Colonic mucosa (tissue), 4 donors: ENCODE measurements around the gene TAF3. TPM values are rescaled to one million over a fixed set of nuclear protein-coding genes. Genes with fewer than 3 reads are reported as not detected.

Experiments used
- DNase-seq: peaks from one replicate; pipeline ENCODE4 v3.0.0-alpha.2; 2020
- H3K27ac ChIP-seq: fragments of 200-600 bp; one replicate; pipeline ENCODE4 v1.8.0; 2021
- H3K27me3 ChIP-seq: fragments of 200-600 bp; one replicate; pipeline ENCODE4 v1.8.0; 2021
- H3K36me3 ChIP-seq: fragments of 200-600 bp; one replicate; pipeline ENCODE4 v1.8.0; 2021
- H3K4me1 ChIP-seq: fragments of 200-600 bp; one replicate; pipeline ENCODE4 v1.8.0; 2021; ENCODE audit warnings: mild to moderate bottlenecking
- H3K4me3 ChIP-seq: fragments of 200-600 bp; one replicate; pipeline ENCODE4 v1.8.0; 2021
- H3K9ac ChIP-seq, 2 donors: one replicate each; pipeline ENCODE4 v1.7.0; 2013; ENCODE audit warnings: control low read depth in 2 of 2, low read depth in 2 of 2, low read length in 2 of 2
- H3K9me3 ChIP-seq: fragments of 200-600 bp; one replicate; pipeline ENCODE4 v1.8.0; 2021
- intact Hi-C: fragments of 100-400 bp; cut with DNase I; formaldehyde crosslinking; loops from one replicate; pipeline ENCODE4 v1.14.1; 2022
- total RNA-seq, 2 donors: library from RNA; stranded (reverse); fragmentation: NEBNext Ultra II Directional in 1 of 2; extraction: Animal tissue kit (Norgen Biotek cat#: 25700) in 1 of 2; gene quantifications; one replicate each; pipeline ENCODE4 v1.2.1, GENCODE V29; 2021
- TF ChIP-seq, protein P1 (sequence below): fragments of 200-600 bp; IDR thresholded peaks from one replicate; pipeline ENCODE4 v1.8.0; 2022; ENCODE audit warnings: antibody characterized with exemption, mild to moderate bottlenecking
- donor health status: healthy.
- donor health status: DM: no; HTN: no; CAD: no.
- donor health status: DM: no; HTN: no; CAD: no.

The TAF3 gene
- total RNA-seq, 2 donors from 2014 or later: 4.4 to 6.3 TPM

DNA sequence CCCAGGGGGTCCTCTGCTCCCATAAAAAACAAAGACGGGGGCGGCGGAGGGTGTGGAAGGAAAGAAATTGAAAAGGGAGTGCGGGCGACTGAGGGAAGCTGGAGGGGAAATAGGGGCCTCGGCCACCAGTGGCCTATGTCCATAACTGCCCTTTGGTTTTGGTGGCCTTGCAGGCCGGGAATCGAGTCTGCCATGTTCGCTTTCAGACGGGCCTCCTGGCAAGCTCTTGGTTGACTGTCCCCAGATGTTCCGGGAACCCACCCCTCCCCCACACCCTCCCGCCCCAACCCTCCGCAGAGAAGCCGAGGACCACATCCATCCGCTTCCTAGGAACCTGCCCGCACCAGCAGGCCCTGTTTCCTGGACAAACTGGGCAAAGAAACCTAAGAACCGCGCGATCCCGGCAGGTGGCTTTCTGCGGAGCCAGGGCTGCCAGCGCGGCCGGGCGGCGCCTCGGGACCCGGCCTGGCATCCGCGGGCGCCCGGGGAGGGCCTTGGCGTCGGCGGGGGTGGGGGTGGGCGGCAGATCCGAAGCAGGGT lies 216.2 kb downstream of the TAF3 start:
- Histone ChIP-seq H3K9me3 (no peaks in the 10 kb centered on the region), H3K4me3 (no peak overlapping the region), H3K4me1 (no peaks in the 10 kb centered on the region), H3K36me3 (no peaks in the 10 kb centered on the region), H3K27ac (no peak overlapping the region), H3K27me3 (peaks cover 65% of the 10 kb centered on the region), H3K9ac (no peak overlapping the region)
- intact Hi-C loops: no loop called here
- DNase-seq: no peak
- TF ChIP-seq, protein P1, sequence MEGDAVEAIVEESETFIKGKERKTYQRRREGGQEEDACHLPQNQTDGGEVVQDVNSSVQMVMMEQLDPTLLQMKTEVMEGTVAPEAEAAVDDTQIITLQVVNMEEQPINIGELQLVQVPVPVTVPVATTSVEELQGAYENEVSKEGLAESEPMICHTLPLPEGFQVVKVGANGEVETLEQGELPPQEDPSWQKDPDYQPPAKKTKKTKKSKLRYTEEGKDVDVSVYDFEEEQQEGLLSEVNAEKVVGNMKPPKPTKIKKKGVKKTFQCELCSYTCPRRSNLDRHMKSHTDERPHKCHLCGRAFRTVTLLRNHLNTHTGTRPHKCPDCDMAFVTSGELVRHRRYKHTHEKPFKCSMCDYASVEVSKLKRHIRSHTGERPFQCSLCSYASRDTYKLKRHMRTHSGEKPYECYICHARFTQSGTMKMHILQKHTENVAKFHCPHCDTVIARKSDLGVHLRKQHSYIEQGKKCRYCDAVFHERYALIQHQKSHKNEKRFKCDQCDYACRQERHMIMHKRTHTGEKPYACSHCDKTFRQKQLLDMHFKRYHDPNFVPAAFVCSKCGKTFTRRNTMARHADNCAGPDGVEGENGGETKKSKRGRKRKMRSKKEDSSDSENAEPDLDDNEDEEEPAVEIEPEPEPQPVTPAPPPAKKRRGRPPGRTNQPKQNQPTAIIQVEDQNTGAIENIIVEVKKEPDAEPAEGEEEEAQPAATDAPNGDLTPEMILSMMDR: no peak

DNA sequence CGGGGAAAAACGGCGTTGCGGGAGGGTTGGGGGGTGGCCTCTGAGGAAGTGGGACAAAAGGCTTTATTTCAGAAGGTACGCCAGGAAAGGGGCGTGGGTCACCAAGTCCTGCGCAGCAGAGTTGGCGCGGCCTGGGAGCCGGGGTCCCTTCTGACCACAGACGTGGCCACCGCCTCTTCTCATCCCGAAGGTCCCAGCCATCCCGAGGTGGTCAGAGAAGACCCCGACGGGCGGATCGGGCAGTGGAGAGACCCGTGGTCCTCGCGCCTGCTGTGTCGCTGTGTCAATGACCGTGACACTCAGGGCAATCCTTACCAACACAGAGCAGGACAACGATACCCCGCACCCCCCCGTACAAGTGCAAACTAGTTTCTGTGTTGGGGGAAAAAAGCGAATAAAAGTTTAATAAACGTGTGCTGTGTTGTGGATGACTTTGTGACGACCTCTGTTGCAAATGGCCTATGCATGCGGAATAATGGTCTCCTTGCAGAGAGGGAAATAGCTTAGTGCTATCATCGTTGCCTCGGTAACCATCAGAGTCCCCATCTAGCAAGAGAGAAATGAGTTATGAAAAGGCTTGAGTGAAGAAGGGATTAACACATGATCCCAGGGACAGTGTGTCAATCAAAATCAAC lies 216.8 kb downstream of the TAF3 start:
- Histone ChIP-seq H3K4me3 (no peak overlapping the region), H3K9ac (no peak overlapping the region), H3K4me1 (no peaks in the 10 kb centered on the region), H3K27ac (no peak overlapping the region), H3K36me3 (no peaks in the 10 kb centered on the region), H3K9me3 (no peaks in the 10 kb centered on the region), H3K27me3 (peaks cover 69% of the 10 kb centered on the region)
- intact Hi-C loops: no loop called here
- DNase-seq: no peak
- TF ChIP-seq, protein P1: no peak

DNA sequence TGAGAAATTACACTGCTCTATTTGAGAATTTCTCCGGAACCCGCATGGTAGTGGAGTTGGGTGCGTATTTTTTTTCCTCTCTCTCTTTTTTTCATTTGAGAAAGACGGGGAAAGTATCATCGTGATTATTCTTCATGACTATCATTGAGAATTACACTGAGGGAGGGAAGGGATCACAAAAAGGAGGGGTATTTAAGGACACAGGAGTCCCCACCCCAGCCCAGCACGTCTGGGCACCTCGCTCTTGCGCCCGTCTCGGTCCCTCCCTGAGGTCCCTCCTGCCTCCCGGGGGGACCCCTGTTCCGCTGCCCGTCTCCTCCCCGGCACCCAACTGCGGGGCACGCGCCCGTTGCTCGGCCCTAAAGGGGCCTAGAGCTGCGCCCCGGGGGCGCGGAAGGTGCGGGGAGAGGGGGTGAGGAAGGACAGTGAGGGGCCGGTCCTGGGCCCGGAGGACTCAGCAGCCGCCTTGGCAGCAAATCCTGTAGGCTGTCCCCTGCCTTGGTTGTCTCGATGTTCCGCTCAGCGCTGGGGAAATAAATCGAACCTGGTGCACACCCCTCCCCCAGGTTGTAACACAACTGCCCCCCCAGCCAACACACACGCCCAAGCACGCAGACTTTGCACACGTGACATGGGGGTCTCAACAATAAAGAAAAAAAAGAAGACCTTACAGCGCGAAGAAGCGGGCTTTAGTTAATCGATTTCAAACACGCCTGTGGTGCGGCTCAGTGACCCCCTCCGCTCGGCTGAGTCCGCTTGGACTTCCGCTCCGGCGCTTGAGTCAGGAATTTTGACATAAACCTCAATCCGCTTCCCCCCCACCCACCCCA lies 217.6 kb downstream of the TAF3 start:
- H3K9ac ChIP-seq: no peak overlapping the region
- no peak overlapping the region for H3K4me3 ChIP-seq
- DNase-seq: no peak
- H3K9me3 ChIP-seq: no peaks in the 10 kb centered on the region
- TF ChIP-seq, protein P1: no peak
- H3K27ac ChIP-seq: no peak overlapping the region
- H3K36me3 ChIP-seq: no peaks in the 10 kb centered on the region
- no peaks in the 10 kb centered on the region for H3K4me1 ChIP-seq
- intact Hi-C loops: no loop called here
- H3K27me3 ChIP-seq: peaks cover 74% of the 10 kb centered on the region

DNA sequence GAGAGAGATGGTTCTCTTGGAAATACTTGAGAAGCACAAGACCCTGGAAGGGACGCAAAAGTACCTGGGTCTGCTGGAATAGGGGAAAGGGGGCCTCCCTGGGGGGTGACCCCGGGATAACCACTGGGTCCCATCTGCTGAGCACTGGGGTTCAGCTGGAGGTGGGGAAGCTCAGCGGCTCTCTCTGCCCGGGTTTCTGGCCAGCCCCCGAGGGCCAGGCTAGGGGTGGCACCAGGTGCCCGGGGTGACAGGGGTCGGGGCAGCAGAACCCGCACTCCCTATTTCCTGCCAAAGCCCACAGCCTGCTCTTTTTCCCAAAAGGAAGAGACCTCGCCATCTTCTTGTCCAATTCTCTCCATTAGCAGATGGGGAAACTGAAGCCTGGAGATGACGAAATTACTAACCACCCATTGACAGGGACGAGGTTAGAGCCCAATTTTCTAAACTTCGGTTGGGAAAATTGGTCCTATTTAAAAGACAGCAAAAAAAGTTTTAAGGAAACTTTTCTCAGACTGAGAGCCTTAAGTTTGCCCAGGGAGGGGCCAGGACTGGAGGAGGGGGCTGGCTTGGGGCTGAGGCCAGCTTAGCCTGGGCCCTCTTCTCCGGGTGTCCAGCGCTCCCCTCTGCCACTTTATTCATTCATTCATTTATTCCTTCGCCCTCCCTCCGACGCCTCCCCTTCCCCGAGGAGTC lies 218.3 kb downstream of the TAF3 start:
- intact Hi-C loops: no loop called here
- no peak for DNase-seq
- H3K9ac ChIP-seq: no peak overlapping the region

More for the DNA sequence above, 218.3 kb downstream of the TAF3 start:
- H3K4me3 ChIP-seq: no peak overlapping the region
- no peaks in the 10 kb centered on the region for H3K4me1 ChIP-seq
- no peaks in the 10 kb centered on the region for H3K36me3 ChIP-seq
- TF ChIP-seq, protein P1: no peak
- H3K27me3 ChIP-seq: peaks cover 80% of the 10 kb centered on the region
- H3K27ac ChIP-seq: no peak overlapping the region
- H3K9me3 ChIP-seq: no peaks in the 10 kb centered on the region
